Mesenchymal stem cell (in vitro differentiated cells and primary cell): ENCODE results near the gene PAX7.

ENCODE experiments used
- DNase-seq: peaks from one replicate; pipeline ENCODE4 v3.0.0-alpha.2; 2013
- H2AFZ ChIP-seq: one replicate; pipeline ENCODE4 v1.6.1; 2013; ENCODE audit warnings: low read depth, mild to moderate bottlenecking, control low read depth, inconsistent platforms, low read length, moderate library complexity
- H2AK5ac ChIP-seq: 2 replicates; pipeline ENCODE4 v1.6.1; 2013; ENCODE audit warnings: low read length, moderate library complexity, mild to moderate bottlenecking, inconsistent platforms; ENCODE audit not compliant: severe bottlenecking
- H2BK120ac ChIP-seq: one replicate; pipeline ENCODE4 v1.6.1; 2013; ENCODE audit warnings: low read depth, mild to moderate bottlenecking, inconsistent platforms, low read length, moderate library complexity
- H2BK12ac ChIP-seq, 2 experiments: one replicate each; pipeline ENCODE4 v1.6.1; 2013; ENCODE audit warnings: inconsistent platforms in 2 of 2, low read length in 2 of 2, mild to moderate bottlenecking in 2 of 2, moderate library complexity in 2 of 2, control low read depth in 1 of 2
- H2BK15ac ChIP-seq: one replicate; pipeline ENCODE4 v1.6.1; 2013; ENCODE audit warnings: mild to moderate bottlenecking, low read depth, inconsistent platforms; ENCODE audit not compliant: poor library complexity, severe bottlenecking
- H2BK5ac ChIP-seq: 2 replicates; pipeline ENCODE4 v1.6.1; 2013; ENCODE audit warnings: low read depth, mild to moderate bottlenecking, low read length, control low read depth, inconsistent platforms; ENCODE audit not compliant: poor library complexity, severe bottlenecking
- H3K14ac ChIP-seq, 2 experiments: one replicate each; pipeline ENCODE4 v1.6.1; 2013; ENCODE audit warnings: inconsistent platforms in 2 of 2, low read length in 2 of 2, control low read depth in 1 of 2, mild to moderate bottlenecking in 1 of 2, moderate library complexity in 1 of 2
- H3K18ac ChIP-seq, 2 experiments: one replicate each; pipeline ENCODE4 v1.6.1; 2013; ENCODE audit warnings: inconsistent platforms in 2 of 2, low read length in 2 of 2, control low read depth in 1 of 2, low read depth in 1 of 2, mild to moderate bottlenecking in 1 of 2
- H3K23ac ChIP-seq, 2 experiments: one replicate each; pipeline ENCODE4 v1.6.1; 2013; ENCODE audit warnings: inconsistent platforms in 2 of 2, low read length in 2 of 2, mild to moderate bottlenecking in 2 of 2, moderate library complexity in 2 of 2, control low read depth in 1 of 2
- H3K27ac ChIP-seq: 2 replicates; pipeline ENCODE4 v1.5.1; 2013; ENCODE audit warnings: mild to moderate bottlenecking, moderate library complexity, low read length, control low read depth, inconsistent platforms; ENCODE audit not compliant: poor library complexity, severe bottlenecking
- H3K27me3 ChIP-seq, 2 experiments: 2 replicates each; pipeline versions ENCODE4 v1.6.1 to v1.7.0; 2013; ENCODE audit warnings: low read length in 2 of 2, mild to moderate bottlenecking in 2 of 2, moderate library complexity in 2 of 2, control low read depth in 1 of 2, inconsistent platforms in 1 of 2; ENCODE audit not compliant: control insufficient read depth in 1 of 2, insufficient read depth in 1 of 2
- H3K36me3 ChIP-seq, 2 experiments: 2 replicates each; pipeline versions ENCODE4 v1.6.1 to v1.7.0; 2013; ENCODE audit warnings: low read length in 2 of 2, control low read depth in 1 of 2, inconsistent platforms in 1 of 2, low read depth in 1 of 2, mild to moderate bottlenecking in 1 of 2; ENCODE audit not compliant: insufficient read depth in 2 of 2, control insufficient read depth in 1 of 2
- H3K4ac ChIP-seq, 2 experiments: one replicate each; pipeline ENCODE4 v1.6.1; 2013; ENCODE audit warnings: inconsistent platforms in 2 of 2, low read length in 2 of 2, mild to moderate bottlenecking in 2 of 2, moderate library complexity in 2 of 2, control low read depth in 1 of 2, low read depth in 1 of 2
- H3K4me1 ChIP-seq: 2 replicates; pipeline ENCODE4 v1.6.1; 2013; ENCODE audit warnings: low read depth, low read length, control low read depth; ENCODE audit not compliant: control insufficient read depth, insufficient read depth
- H3K4me2 ChIP-seq: 2 replicates; pipeline ENCODE4 v1.6.1; 2013; ENCODE audit warnings: low read length, mild to moderate bottlenecking, inconsistent platforms; ENCODE audit not compliant: poor library complexity, severe bottlenecking
- H3K4me3 ChIP-seq, 2 experiments: 2 replicates each; pipeline versions ENCODE4 v1.5.1 to v1.7.0; 2013; ENCODE audit warnings: low read length in 2 of 2, mild to moderate bottlenecking in 2 of 2, control low read depth in 1 of 2, low read depth in 1 of 2; ENCODE audit not compliant: insufficient read depth in 1 of 2
- H3K79me1 ChIP-seq: replicated peaks from 2 replicates; pipeline ENCODE4 v1.6.1; 2013; ENCODE audit warnings: mild to moderate bottlenecking, control low read depth, low read length, inconsistent platforms; ENCODE audit not compliant: poor library complexity, severe bottlenecking
- H3K9ac ChIP-seq: 2 replicates; pipeline ENCODE4 v1.7.0; 2013; ENCODE audit warnings: mild to moderate bottlenecking, low read length, moderate library complexity
- H3K9me3 ChIP-seq: 2 replicates; pipeline ENCODE4 v1.7.0; 2013; ENCODE audit warnings: mild to moderate bottlenecking, low read length; ENCODE audit not compliant: control insufficient read depth
- H4K8ac ChIP-seq: one replicate; pipeline ENCODE4 v1.6.1; 2013; ENCODE audit warnings: inconsistent platforms, mild to moderate bottlenecking, low read length, moderate library complexity
- H4K91ac ChIP-seq: one replicate; pipeline ENCODE4 v1.6.1; 2013; ENCODE audit warnings: mild to moderate bottlenecking, low read length, inconsistent platforms
- WGBS: methylation state at CpG from one replicate; pipeline ENCODE4 v1.1.7; 2013; ENCODE audit warnings: mixed read lengths; 5-methylcytosine and 5-hydroxymethylcytosine counted together

Gene PAX7

GRCh38 chr1:18786149-18786548 lies 155.5 kb downstream of the PAX7 start:
- WGBS: 77% methylated on average over 3 of the region's 3 CpGs
- Histone ChIP-seq H4K91ac (no peak overlapping the region), H3K14ac (no peak overlapping the region)

DNA sequence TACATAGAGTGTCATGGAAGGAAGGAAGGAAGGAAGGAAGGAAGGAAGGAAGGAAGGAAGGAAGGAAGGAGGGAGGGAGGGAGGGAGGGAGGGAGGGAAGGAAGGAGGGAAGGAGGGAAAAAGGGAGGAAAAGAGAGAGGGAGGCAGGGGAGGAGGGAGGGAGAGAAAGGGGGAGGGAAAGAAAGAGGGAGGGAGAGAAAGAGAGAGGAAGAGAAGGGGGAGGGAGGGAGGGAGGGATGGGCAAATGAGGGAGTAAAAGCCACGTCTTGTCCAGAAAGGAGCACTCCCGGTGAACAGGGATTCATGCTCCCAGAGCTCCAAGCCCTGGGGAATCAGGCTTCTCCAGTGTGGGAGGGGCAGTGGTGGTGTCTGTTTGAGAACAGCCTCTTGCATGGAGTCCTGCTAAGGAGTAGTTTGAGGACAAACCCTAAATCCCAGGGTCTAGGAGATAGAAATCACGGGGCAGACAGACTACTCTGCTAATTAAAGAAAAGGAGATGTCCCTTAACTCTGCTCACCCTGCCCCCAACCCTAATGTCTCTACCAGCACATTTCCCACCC lies 157.3 kb downstream of the PAX7 start:
- H3K36me3 ChIP-seq: no peaks in the 10 kb centered on the region
- no peak overlapping the region for H3K27ac ChIP-seq
- no peak overlapping the region for H4K91ac ChIP-seq
- no peak overlapping the region for H2BK120ac ChIP-seq
- H3K4me3 ChIP-seq: no peak overlapping the region
- no peak overlapping the region for H3K18ac ChIP-seq
- no peak for DNase-seq
- H3K9ac ChIP-seq: no peak overlapping the region
- H2AK5ac ChIP-seq: no peak overlapping the region
- H3K14ac ChIP-seq: no peak overlapping the region
- peaks cover 10% of the 10 kb centered on the region for H3K9me3 ChIP-seq
- H2BK12ac ChIP-seq: no peak overlapping the region
- H4K8ac ChIP-seq: no peak overlapping the region
- peaks cover 40 to 63% of the 10 kb centered on the region in 2 experiments for H3K27me3 ChIP-seq
- H3K23ac ChIP-seq: no peak overlapping the region
- H3K4me1 ChIP-seq: peaks cover 3% of the 10 kb centered on the region
- no peak overlapping the region for H2BK5ac ChIP-seq
- no peak overlapping the region for H3K4ac ChIP-seq
- 22% methylated on average over 3 of the region's 3 CpGs for WGBS
- H3K79me1 ChIP-seq: no peaks in the 10 kb centered on the region
- H2BK15ac ChIP-seq: no peak overlapping the region
- H2AFZ ChIP-seq: no peak overlapping the region
- no peak overlapping the region for H3K4me2 ChIP-seq

More at GRCh38 chr1:18786149-18786548, 155.5 kb downstream of the PAX7 start:
- no peak overlapping the region for H3K18ac ChIP-seq
- no peaks in the 10 kb centered on the region for H3K36me3 ChIP-seq
- H2BK5ac ChIP-seq: no peak overlapping the region
- H2BK12ac ChIP-seq: no peak overlapping the region
- no peak overlapping the region for H3K4ac ChIP-seq
- no peak overlapping the region for H2AFZ ChIP-seq
- no peak overlapping the region for H3K27ac ChIP-seq
- no peak overlapping the region for H3K4me2 ChIP-seq
- no peak overlapping the region for H3K9ac ChIP-seq
- H3K4me3 ChIP-seq: no peak overlapping the region
- no peaks in the 10 kb centered on the region for H3K79me1 ChIP-seq
- peaks cover 6% of the 10 kb centered on the region for H3K9me3 ChIP-seq
- no peak overlapping the region for H2AK5ac ChIP-seq
- DNase-seq: no peak
- no peak overlapping the region for H2BK120ac ChIP-seq
- H3K4me1 ChIP-seq: peaks cover 3% of the 10 kb centered on the region
- H3K27me3 ChIP-seq: peaks cover 46 to 56% of the 10 kb centered on the region in 2 experiments
- no peak overlapping the region for H2BK15ac ChIP-seq
- H4K8ac ChIP-seq: no peak overlapping the region
- no peak overlapping the region for H3K23ac ChIP-seq

DNA sequence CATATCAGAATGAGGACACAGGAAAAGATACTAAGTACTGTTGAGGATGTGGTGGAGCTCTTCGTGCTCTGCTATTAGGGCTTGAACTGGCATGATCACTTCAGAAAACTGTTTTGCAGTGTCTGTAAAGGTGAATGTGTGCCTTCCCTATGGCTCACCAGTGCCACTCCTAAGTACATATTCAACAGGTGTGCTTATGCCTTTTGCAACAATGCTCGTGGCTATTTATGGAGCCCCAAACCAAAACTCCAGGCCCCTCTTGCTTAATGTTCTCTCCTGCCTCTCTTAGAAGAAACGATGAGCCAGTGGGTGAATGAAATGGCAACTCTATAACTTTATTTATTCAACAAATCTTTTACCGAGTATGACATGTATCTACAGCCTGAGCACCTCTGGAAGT lies 158.6 kb downstream of the PAX7 start:
- Histone ChIP-seq H2BK15ac (no peak overlapping the region), H3K79me1 (no peaks in the 10 kb centered on the region), H3K23ac (no peak overlapping the region), H2BK12ac (no peak overlapping the region), H3K36me3 (no peaks in the 10 kb centered on the region), H4K8ac (no peak overlapping the region), H4K91ac (no peak overlapping the region), H3K4me1 (peaks cover 3% of the 10 kb centered on the region), H3K18ac (no peak overlapping the region), H3K27me3 (peaks cover 35 to 67% of the 10 kb centered on the region in 2 experiments), H3K14ac (no peak overlapping the region), H2BK5ac (no peak overlapping the region), H3K9me3 (peaks cover 10% of the 10 kb centered on the region), H2BK120ac (no peak overlapping the region), H3K4ac (no peak overlapping the region), H3K4me2 (no peak overlapping the region), H3K27ac (no peak overlapping the region), H2AK5ac (no peak overlapping the region), H2AFZ (no peak overlapping the region), H3K4me3 (no peak overlapping the region), H3K9ac (no peak overlapping the region)
- DNase-seq: no peak
- WGBS: 61% methylated on average over 4 of the region's 4 CpGs

- no peak overlapping the region for H3K4me3 ChIP-seq
These were observed 162.1 kb downstream of the PAX7 start for GRCh38 chr1:18792747-18793146.

More at GRCh38 chr1:18792747-18793146, 162.1 kb downstream of the PAX7 start:
- H3K23ac ChIP-seq: no peak overlapping the region
- no peak overlapping the region for H2BK12ac ChIP-seq
- H2BK15ac ChIP-seq: no peak overlapping the region
- 80% methylated on average over 1 of the region's 3 CpGs for WGBS
- no peak overlapping the region for H3K4ac ChIP-seq
- no peak overlapping the region for H3K18ac ChIP-seq
- H3K4me1 ChIP-seq: no peaks in the 10 kb centered on the region
- no peak overlapping the region for H3K4me2 ChIP-seq
- H2BK5ac ChIP-seq: no peak overlapping the region
- no peak overlapping the region for H3K9ac ChIP-seq
- no peaks in the 10 kb centered on the region for H3K36me3 ChIP-seq
- no peak overlapping the region for H3K27ac ChIP-seq
- peaks cover 14 to 54% of the 10 kb centered on the region in 2 experiments for H3K27me3 ChIP-seq
- H2AK5ac ChIP-seq: no peak overlapping the region
- no peak overlapping the region for H2AFZ ChIP-seq
- no peak overlapping the region for H3K14ac ChIP-seq
- H4K8ac ChIP-seq: no peak overlapping the region
- no peaks in the 10 kb centered on the region for H3K79me1 ChIP-seq
- no peak for DNase-seq
- H4K91ac ChIP-seq: no peak overlapping the region
- H2BK120ac ChIP-seq: no peak overlapping the region
- peaks cover 10% of the 10 kb centered on the region for H3K9me3 ChIP-seq
